Measurements from ENCODE around the gene FBXO39.

GRCh38 chr17:6831661-6832263 lies 55.7 kb downstream of the FBXO39 start, which contains the start of gene TEKT1:
- TF ChIP-seq POLR2AphosphoS5 (IDR thresholded peaks at IDR 0.05; ENCODE audit: low read depth, low read length) = no peak
- TF ChIP-seq SIN3A (IDR thresholded peaks at IDR 0.05; ENCODE audit: borderline replicate concordance, insufficient read depth, low read length) = no peak
- no peak for TF ChIP-seq REST (IDR thresholded peaks at IDR 0.05; ENCODE audit: insufficient read depth in 1 of 2, low read depth in 2 of 2, low read length in 2 of 2)

All from PFSK-1 (cell line).